Smooth muscle cell of the brain vasculature (primary cell): ENCODE results near the gene SRCIN1.

Experiments used
- DNase-seq: peaks from one replicate; pipeline ENCODE4 v3.0.0-alpha.2; 2012; ENCODE audit warnings: low read depth, low spot score

SRCIN1 gene

GRCh38 chr17:38583828-38584349 is 21.9 kb downstream of the SRCIN1 start:
- DNase-seq, result no peak

DNA sequence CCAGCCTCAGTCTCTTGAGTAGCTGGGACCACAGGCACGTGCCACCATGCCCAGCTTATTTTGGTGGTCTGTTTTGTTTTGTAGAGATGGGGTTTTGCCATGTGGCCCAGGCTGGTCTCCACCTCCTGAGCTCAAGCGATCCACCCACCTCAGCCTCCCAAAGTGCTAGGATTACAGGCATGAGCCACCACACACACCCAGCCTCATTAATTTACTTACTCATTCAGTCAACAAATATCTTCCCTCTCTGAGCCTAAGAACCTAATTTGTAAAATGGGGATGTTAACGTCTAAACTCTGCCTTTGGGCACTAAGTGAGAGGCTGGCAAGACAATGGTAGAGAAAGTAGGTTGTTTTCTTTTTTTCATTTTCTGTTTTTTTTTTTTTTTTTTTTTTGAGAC is 22.6 kb downstream of the SRCIN1 start:
- DNase-seq, result no peak

GRCh38 chr17:38582069-38582468 is 23.7 kb downstream of the SRCIN1 start:
- no peak for DNase-seq

GRCh38 chr17:38579934-38580333 is 25.8 kb downstream of the SRCIN1 start:
- DNase-seq, result no peak

DNA sequence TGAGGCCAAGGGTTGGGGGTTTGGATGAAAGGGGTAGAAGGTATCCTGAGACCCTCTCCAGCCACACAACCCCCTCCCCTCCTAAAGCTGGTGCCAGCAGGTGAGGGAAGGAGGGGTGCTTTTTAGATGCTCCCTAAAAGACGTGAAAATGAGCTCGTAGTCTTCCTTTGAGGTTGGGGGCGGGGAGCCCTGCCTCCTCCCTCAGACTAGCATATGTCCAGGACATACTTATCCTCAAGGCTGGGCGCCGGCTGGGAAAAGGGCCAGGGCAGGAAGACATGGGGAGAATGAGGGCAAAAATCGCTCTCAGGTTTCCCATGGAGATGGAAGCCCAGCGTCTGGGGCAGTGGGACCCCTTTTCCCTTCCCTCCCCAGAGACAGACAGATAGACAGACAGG is 26.7 kb downstream of the SRCIN1 start:
- no peak for DNase-seq

GRCh38 chr17:38578229-38579082 is 27.3 kb downstream of the SRCIN1 start:
- no peak for DNase-seq

GRCh38 chr17:38577645-38578173 is 28.0 kb downstream of the SRCIN1 start:
- no peak for DNase-seq

DNA sequence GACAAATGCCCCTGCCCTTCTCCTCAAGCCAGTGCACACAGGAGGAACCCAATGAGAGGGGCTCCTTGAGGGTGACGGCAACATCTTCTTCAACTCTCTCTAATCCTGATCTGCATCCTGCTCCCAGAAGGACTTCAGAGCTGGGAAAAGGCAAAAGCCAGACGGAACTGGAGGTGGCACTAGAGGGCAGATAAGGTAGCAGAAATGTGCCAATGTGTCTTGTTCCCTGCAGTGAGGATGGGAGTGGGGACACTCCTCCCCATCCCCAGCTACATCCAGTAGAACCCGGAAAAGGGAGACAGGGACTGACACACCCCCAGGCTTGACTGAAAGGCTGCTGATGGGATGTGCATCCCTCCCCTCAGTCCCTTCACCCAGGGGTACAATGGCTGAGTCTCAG is 28.5 kb downstream of the SRCIN1 start:
- no peak for DNase-seq

DNA sequence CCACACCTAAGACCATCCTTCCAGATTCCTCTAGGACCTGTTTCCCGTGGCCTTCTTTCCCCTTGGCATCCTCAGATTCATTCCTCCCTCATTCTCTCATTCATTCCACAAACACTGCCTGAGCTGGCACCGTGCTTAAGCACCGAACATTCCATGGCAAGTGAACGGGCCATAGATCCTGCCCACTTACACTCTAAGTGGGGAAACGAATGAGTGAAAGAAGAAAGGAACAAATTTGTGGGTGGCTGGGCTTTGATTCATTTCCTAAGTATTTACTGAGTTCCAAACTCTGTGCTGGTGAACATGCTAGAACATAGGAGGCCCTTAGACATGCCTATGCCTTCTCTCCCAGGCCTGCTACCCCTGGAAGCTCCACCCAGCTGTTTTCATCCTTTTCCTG is 30.0 kb downstream of the SRCIN1 start:
- no peak for DNase-seq

DNA sequence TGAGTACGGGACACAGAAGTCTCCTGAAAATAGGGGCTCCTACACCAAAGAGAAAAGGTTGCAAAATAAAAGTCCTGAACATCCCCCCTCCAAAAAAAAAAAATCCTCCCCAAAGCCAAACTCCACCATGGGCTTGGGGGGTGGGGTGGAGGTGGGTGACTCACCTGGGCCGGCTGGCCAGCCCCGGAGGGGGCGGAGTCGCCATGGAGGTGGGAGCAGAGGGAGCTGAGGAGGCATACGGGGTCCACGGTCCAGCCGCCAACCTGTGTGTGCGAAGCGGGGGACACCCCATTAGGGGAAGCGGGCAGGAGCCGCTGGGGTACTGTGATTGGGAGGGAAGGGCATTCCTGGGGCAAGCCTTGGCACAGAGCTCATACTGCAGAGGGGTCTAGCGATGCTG is 31.0 kb downstream of the SRCIN1 start:
- DNase-seq, result no peak

- no peak for DNase-seq
Measured at GRCh38 chr17:38572669-38573365, 32.9 kb downstream of the SRCIN1 start.

DNA sequence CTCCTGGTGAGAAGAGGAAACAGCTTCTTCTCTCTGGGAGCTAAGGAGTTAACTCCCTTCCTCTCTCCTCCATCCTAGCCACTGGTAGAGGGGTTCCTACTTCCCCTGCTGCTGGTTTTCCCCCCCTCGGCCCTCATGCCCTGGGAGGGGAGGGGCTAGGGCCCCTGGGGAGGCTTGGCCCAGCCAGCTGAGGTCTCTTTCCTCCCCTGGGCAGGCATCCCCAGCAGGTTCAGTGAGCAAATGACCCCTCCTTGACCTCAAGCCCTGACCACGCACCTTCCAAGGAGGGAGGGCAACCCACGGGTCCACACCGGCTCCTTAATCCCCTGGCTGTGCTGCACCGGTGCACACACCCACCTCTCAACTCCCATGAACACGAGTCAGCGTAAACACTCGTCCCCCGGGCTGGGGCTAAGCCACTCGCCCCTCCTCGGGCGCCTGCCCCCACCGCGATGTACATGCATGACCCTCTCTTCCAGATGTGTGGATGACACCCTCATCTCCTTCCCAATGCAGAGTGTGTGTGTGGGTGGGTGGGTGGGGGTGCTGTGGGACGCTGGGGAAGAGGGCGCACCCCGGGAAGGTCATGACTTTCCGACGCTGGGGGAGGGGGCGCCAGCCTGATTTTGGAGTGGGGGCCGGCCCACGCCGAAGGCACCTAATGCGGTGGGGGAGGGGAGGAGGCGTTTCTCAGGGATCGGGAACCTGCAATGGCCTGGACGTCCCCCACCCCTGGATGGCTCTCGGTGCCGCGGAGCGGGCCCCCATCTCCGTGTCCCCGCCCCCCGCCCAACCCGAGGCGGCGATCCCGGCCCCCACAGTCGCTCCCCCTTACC is 33.7 kb downstream of the SRCIN1 start:
- DNase-seq, result no peak

- DNase-seq, result no peak
Measured at GRCh38 chr17:38569701-38570512, 35.8 kb downstream of the SRCIN1 start.

- DNase-seq, result no peak
Measured at GRCh38 chr17:38568845-38569510, 36.8 kb downstream of the SRCIN1 start.

GRCh38 chr17:38568274-38568673 is 37.5 kb downstream of the SRCIN1 start:
- DNase-seq, result no peak

DNA sequence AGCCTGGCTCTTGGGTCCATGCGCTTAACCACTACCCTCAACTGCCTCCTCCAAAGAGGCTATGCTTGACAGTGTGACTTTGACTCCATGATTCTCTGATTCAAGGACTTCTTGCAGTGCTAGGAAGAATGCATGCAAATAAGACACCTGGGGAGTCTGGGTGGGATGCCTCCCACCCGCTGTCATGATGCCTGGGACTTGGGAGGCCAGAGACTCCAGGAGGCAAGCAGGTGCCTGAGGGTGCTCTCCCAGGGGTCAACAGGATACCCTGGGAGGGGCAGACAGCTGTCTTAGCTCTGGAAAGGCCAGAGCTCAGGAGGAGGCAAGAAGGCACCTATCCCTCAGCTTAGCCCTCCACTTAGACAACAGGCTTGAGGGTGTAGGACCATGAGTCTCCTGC is 38.4 kb downstream of the SRCIN1 start:
- DNase-seq, result no peak

GRCh38 chr17:38566666-38567031 is 39.1 kb downstream of the SRCIN1 start:
- DNase-seq, result no peak

DNA sequence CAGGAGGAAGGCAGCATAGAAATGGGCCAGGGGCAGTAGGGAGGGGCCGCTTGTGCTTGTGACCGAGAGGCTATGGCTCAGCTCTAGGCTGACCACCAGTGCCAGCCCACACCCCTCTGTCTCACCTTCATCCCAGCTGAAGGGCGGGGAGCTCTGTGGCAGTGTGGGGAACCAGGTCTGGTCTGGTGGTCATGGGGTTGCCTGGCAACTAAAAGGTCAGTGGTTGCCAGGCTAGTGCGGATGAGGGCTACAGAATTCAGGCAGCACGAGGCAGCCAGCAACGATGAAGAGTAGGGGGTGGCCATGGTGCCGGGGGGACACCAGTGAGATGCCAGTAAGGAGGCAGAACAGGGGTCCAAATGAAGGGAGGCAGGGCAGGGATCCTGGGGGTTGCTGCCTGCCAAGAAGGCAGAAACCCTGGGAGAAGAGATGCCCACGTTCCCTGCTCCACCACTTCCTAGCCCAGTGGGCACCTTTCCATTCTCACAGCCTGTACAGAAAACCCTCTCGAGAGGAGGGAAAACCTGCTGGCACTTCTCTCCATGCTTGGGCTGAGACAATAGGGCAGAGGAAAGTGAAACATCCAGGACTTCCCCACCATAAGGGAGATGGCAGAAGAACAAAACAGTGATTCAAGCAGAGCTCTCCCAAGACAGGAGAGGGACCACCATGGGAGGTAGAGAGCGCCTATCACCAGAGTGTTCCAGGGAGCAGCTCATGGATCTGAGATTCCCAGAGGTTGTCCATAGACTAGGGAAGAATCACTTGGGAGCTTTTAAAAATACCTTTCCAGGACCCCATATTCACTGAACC is 39.7 kb downstream of the SRCIN1 start:
- DNase-seq, result no peak

- no peak for DNase-seq
Measured at GRCh38 chr17:38564869-38565268, 40.9 kb downstream of the SRCIN1 start.
